Endothelial cell of umbilical vein (primary cell): Measurements from ENCODE around the gene CNTN3. TPM values are rescaled to one million over a fixed set of nuclear protein-coding genes. Genes with fewer than 3 reads are reported as not detected.

Experiments
- BruUV-seq: library from RNA; stranded (reverse); fragments of 400-500 nt; replicated peaks from 2 replicates; lab custom pipeline; 2021; lab: Mats Ljungman, UMichigan
- CTCF ChIA-PET: fragments of 300-600, 350-600 bp; sonication (Branson Sonifier 250); formaldehyde crosslinking; loops from one replicate; lab custom pipeline; 2021; ENCODE audit warnings: antibody characterized with exemption, inconsistent platforms; lab: Charles Lee
- POLR2A ChIA-PET: fragments of 300-600, 350-600 bp; sonication (Branson Sonifier 250); formaldehyde crosslinking; loops from one replicate; lab custom pipeline; 2021; ENCODE audit warnings: antibody characterized with exemption, inconsistent platforms; lab: Charles Lee
- DNase-seq: peaks from one replicate; pipeline ENCODE4 v3.0.0-alpha.2; 2011; ENCODE audit warnings: low read depth, low spot score
- FAIRE-seq: peaks from 2 replicates; lab custom pipeline; 2011; peaks lifted over from hg19 to GRCh38; lab: Jason Lieb, UNC
- H2AFZ ChIP-seq: 2 replicates; pipeline ENCODE4 v1.6.0; 2012; ENCODE audit warnings: low read depth, low read length, control low read depth, inconsistent platforms
- H3K27ac ChIP-seq: 2 replicates; pipeline ENCODE4 v1.5.1; 2011; ENCODE audit warnings: low read depth, mild to moderate bottlenecking, control low read depth, low read length, moderate library complexity; ENCODE audit not compliant: insufficient read depth
- H3K27me3 ChIP-seq, 2 experiments: 2 replicates each; pipeline versions ENCODE4 v1.6.0 to v1.6.1; 2011; ENCODE audit warnings: low read length in 2 of 2, mixed read lengths in 1 of 2; ENCODE audit not compliant: control insufficient read depth in 2 of 2, insufficient read depth in 2 of 2
- H3K36me3 ChIP-seq, 2 experiments: 2 replicates in 1 of 2; 3 replicates in 1 of 2; pipeline ENCODE4 v1.5.1; 2011; ENCODE audit warnings: low read length in 2 of 2, mild to moderate bottlenecking in 1 of 2, moderate library complexity in 1 of 2; ENCODE audit not compliant: control insufficient read depth in 2 of 2, insufficient read depth in 2 of 2; ENCODE audit errors: extremely low read depth in 1 of 2
- H3K4me1 ChIP-seq: 3 replicates; pipeline ENCODE4 v1.5.1; 2011; ENCODE audit warnings: mild to moderate bottlenecking, low read length; ENCODE audit not compliant: control insufficient read depth, insufficient read depth; ENCODE audit errors: extremely low read depth
- H3K4me2 ChIP-seq: 2 replicates; pipeline ENCODE4 v1.6.1; 2011; ENCODE audit warnings: low read length, control low read depth, mixed read lengths; ENCODE audit not compliant: insufficient read depth
- H3K4me3 ChIP-seq, 3 experiments: fragments of 200-600 bp in 1 of 3; sonication (generic), shearing (Covaris generic) in 1 of 3; replicated peaks in 1 of 3; 2 replicates each; pipeline ENCODE4 v1.5.1; 2011 to 2016; ENCODE audit warnings: control low read depth in 3 of 3, low read length in 3 of 3, mild to moderate bottlenecking in 2 of 3, inconsistent platforms in 1 of 3, low read depth in 1 of 3, moderate library complexity in 1 of 3; ENCODE audit not compliant: insufficient read depth in 1 of 3
- H3K79me2 ChIP-seq: 2 replicates; pipeline ENCODE4 v1.6.0; 2012; ENCODE audit warnings: low read length, inconsistent platforms; ENCODE audit not compliant: control insufficient read depth, insufficient read depth
- H3K9ac ChIP-seq: replicated peaks from 2 replicates; pipeline ENCODE3; 2011; ENCODE audit warnings: low read length, control low read depth; ENCODE audit not compliant: insufficient read depth; ENCODE audit errors: extremely low read depth
- H3K9me1 ChIP-seq: replicated peaks from 3 replicates; pipeline ENCODE4 v1.6.0; 2011; ENCODE audit warnings: mild to moderate bottlenecking, low read length; ENCODE audit not compliant: control insufficient read depth, insufficient read depth; ENCODE audit errors: extremely low read depth
- H3K9me3 ChIP-seq: replicated peaks from 2 replicates; pipeline ENCODE4 v1.5.1; 2012; ENCODE audit warnings: low read length, inconsistent platforms; ENCODE audit not compliant: control insufficient read depth, insufficient read depth
- H4K20me1 ChIP-seq: replicated peaks from 2 replicates; pipeline ENCODE3; 2011; ENCODE audit warnings: mild to moderate bottlenecking, low read length; ENCODE audit not compliant: control insufficient read depth, insufficient read depth; ENCODE audit errors: extremely low read depth
- CTCF ChIP-seq, 2 donors: IDR thresholded peaks; 1 replicate in 1 of 2; 2 replicates in 1 of 2; pipeline ENCODE4 v1.5.1; 2011; ENCODE audit warnings: low read length in 2 of 2, mild to moderate bottlenecking in 2 of 2, moderate library complexity in 2 of 2, control low read depth in 1 of 2, inconsistent platforms in 1 of 2, low read depth in 1 of 2; ENCODE audit not compliant: insufficient read depth in 1 of 2; ENCODE audit errors: extremely low read depth in 1 of 2
- EZH2 ChIP-seq: IDR thresholded peaks from 2 replicates; pipeline ENCODE4 v1.6.1; 2012; ENCODE audit warnings: borderline replicate concordance, low read depth, mild to moderate bottlenecking, moderate library complexity, low read length, inconsistent platforms; ENCODE audit not compliant: severe bottlenecking
- FOS ChIP-seq: IDR thresholded peaks from 2 replicates; pipeline ENCODE4 v1.6.1; 2011; ENCODE audit warnings: mild to moderate bottlenecking, low read length, moderate library complexity, borderline replicate concordance; ENCODE audit not compliant: insufficient read depth
- GATA2 ChIP-seq: IDR thresholded peaks from 2 replicates; pipeline ENCODE4 v1.7.0; 2011; ENCODE audit warnings: low read depth, mild to moderate bottlenecking, moderate library complexity, mixed read lengths, low read length; ENCODE audit not compliant: insufficient read length, insufficient read depth
- MYC ChIP-seq: IDR thresholded peaks from one replicate; pipeline ENCODE4 v1.6.1; 2011; ENCODE audit warnings: mild to moderate bottlenecking, low read depth, low read length
- POLR2A ChIP-seq: IDR thresholded peaks from 2 replicates; pipeline ENCODE4 v1.6.1; 2012; ENCODE audit warnings: low read depth, mild to moderate bottlenecking, control low read depth, low read length
- POLR2AphosphoS5 ChIP-seq: IDR thresholded peaks from 2 replicates; pipeline ENCODE4 v1.6.1; 2012; ENCODE audit warnings: low read depth, mild to moderate bottlenecking, control low read depth, low read length, moderate library complexity; ENCODE audit not compliant: insufficient read depth
- dilution Hi-C: fragments of 300-500 bp; cut with MboI; formaldehyde crosslinking; loops from one replicate; pipeline ENCODE4 v1.15.0; 2019; ENCODE audit warnings: low sequenced_read_pairs; ENCODE audit not compliant: extremely low pct_ligation_motif_present
- intact Hi-C: fragments of 100-400 bp; cut with micrococcal nuclease; formaldehyde crosslinking; loops from one replicate; pipeline ENCODE4 v1.10.0; 2022
- polyA plus RNA-seq, 4 experiments: library from polyadenylated mRNA; depleted of rRNA in 3 of 4; stranded (reverse) in 3 of 4; unstranded in 1 of 4; fragments of >200 nt; gene quantifications; 2 replicates each; pipeline versions ENCODE4 v1.2.1 to v1.2.3, GENCODE V29; 2011 to 2012; ENCODE audit warnings: missing spikeins in 1 of 4
- total RNA-seq: library from RNA; stranded (reverse); gene quantifications from 2 replicates; pipeline ENCODE4 v1.2.3, GENCODE V29; 2021

Gene CNTN3
- total and polyA plus RNA-seq, 2 donors (not counting 3 experiments of a cell fraction or from before 2014, with no cell fraction given): 0.03 TPM; not detected in 1

DNA sequence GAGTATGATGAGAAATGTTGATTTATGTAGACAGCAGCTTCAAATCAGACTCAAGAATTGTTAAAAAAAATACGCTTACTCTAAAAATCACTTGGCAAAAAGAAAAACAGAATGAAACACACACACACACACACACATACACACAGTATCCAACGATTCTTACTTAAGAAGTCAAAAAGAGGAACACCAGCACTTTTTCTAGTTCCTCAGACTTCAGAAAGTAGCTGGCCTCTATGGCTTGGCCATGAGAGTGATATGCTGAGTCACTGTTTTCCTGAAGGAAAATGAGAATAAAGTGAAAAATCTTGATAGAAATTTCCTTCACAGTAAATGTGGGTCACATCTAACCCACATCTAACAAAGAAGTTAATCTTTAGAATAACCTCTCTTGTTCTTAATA lies 22.1 kb downstream of the CNTN3 start:
- no peaks in the 10 kb centered on the region for H3K27me3 ChIP-seq
- no peaks in the 10 kb centered on the region for H3K9me1 ChIP-seq
- H2AFZ ChIP-seq: no peak overlapping the region
- BruUV-seq: no TSS peak
- ChIA-PET POLR2A (no interaction called here), CTCF (no interaction called here)
- intact Hi-C loops (no loop called here), dilution Hi-C loops (no loop called here)
- H3K27ac ChIP-seq: no peak overlapping the region
- no peak overlapping the region for H3K4me3 ChIP-seq
- no peak overlapping the region for H3K9ac ChIP-seq
- H3K79me2 ChIP-seq: no peaks in the 10 kb centered on the region
- H3K4me1 ChIP-seq: no peaks in the 10 kb centered on the region
- DNase-seq: no peak
- H4K20me1 ChIP-seq: no peaks in the 10 kb centered on the region
- FAIRE-seq: no peak
- H3K9me3 ChIP-seq: no peaks in the 10 kb centered on the region
- no peak for TF ChIP-seq FOS
- no peak for TF ChIP-seq EZH2
- no peak for TF ChIP-seq POLR2A
- no peak for TF ChIP-seq POLR2AphosphoS5
- TF ChIP-seq MYC: no peak
- H3K4me2 ChIP-seq: no peak overlapping the region
- H3K36me3 ChIP-seq: no peaks in the 10 kb centered on the region

GRCh38 chr3:74591946-74592345 lies 22.5 kb downstream of the CNTN3 start:
- ChIA-PET CTCF (no interaction called here), POLR2A (no interaction called here)
- Histone ChIP-seq H3K9me3 (no peaks in the 10 kb centered on the region), H3K9me1 (no peaks in the 10 kb centered on the region), H3K36me3 (no peaks in the 10 kb centered on the region), H2AFZ (no peak overlapping the region), H3K4me1 (no peaks in the 10 kb centered on the region), H3K27ac (no peak overlapping the region), H3K79me2 (no peaks in the 10 kb centered on the region), H3K9ac (no peak overlapping the region), H3K27me3 (no peaks in the 10 kb centered on the region), H4K20me1 (no peaks in the 10 kb centered on the region), H3K4me2 (no peak overlapping the region), H3K4me3 (no peak overlapping the region)
- BruUV-seq: no TSS peak
- DNase-seq (no peak), FAIRE-seq (no peak)
- intact Hi-C loops (no loop called here), dilution Hi-C loops (no loop called here)
- TF ChIP-seq FOS: no peak
- TF ChIP-seq GATA2: no peak
- TF ChIP-seq CTCF (IDR thresholded peaks at IDR 0.05; ENCODE audit: extremely low read depth in 1 of 2, insufficient read depth in 1 of 2, low read depth in 1 of 2, low read length in 2 of 2): no peak
